GM19239 (cell line): ENCODE results near the gene RAB5IF.
A peak's percentile ranks its signal among the peaks of the same experiment; 100 is the strongest.
"Not testable (repeated sequence)": the region's sequence is repeated elsewhere in the genome, so short reads cannot be mapped to it uniquely, and the experiment has no call there.

ENCODE experiments used
- DNase-seq: peaks from one replicate; pipeline ENCODE4 v3.0.0; 2011; ENCODE audit warnings: low spot score; ENCODE audit not compliant: insufficient read length
- FAIRE-seq: peaks from 2 replicates; lab custom pipeline; 2011; peaks lifted over from hg19 to GRCh38; lab: Jason Lieb, UNC

Gene RAB5IF

GRCh38 chr20:36605399-36606157 is at the start of gene RAB5IF:
RAB5IF (plus strand) TSS chr20:36605779; CDS start chr20:36605952, 173 bp downstream.
- DNase-seq (peak; percentile 71), FAIRE-seq (peak; percentile 98)

- FAIRE-seq (no peak), DNase-seq (no peak)
Observed at GRCh38 chr20:36562724-36563123, 42.9 kb upstream of the RAB5IF start.

GRCh38 chr20:36563374-36563773 is 42.2 kb upstream of the RAB5IF start:
- FAIRE-seq = no peak
- DNase-seq = no peak

GRCh38 chr20:36564078-36564725 is 41.4 kb upstream of the RAB5IF start:
- FAIRE-seq, DNase-seq: not testable (repeated sequence)

GRCh38 chr20:36564726-36565121 is 40.9 kb upstream of the RAB5IF start:
- FAIRE-seq, DNase-seq: not testable (repeated sequence)

GRCh38 chr20:36565520-36565919 is 40.1 kb upstream of the RAB5IF start:
- no peak for FAIRE-seq
- no peak for DNase-seq

- FAIRE-seq = no peak
- no peak for DNase-seq
Observed at GRCh38 chr20:36569847-36570429, 35.6 kb upstream of the RAB5IF start.

- FAIRE-seq (peak; percentile 28), DNase-seq (no peak)
Observed at GRCh38 chr20:36571564-36572504, 33.7 kb upstream of the RAB5IF start.

GRCh38 chr20:36572701-36573102 is 32.9 kb upstream of the RAB5IF start:
- DNase-seq (peak; percentile 44), FAIRE-seq (no peak)

GRCh38 chr20:36573103-36573797 is 32.3 kb upstream of the RAB5IF start, which contains the start of gene TGIF2:
TGIF2 (plus strand) TSS chr20:36573597; CDS start chr20:36578775, 5,178 bp downstream.
- DNase-seq (peak; percentile 99), FAIRE-seq (peak; percentile 79)

GRCh38 chr20:36573798-36574365 is 31.7 kb upstream of the RAB5IF start:
- DNase-seq (peak; percentile 34), FAIRE-seq (no peak)

- FAIRE-seq = peak; percentile 71
Observed at GRCh38 chr20:36574366-36575135, 31.0 kb upstream of the RAB5IF start.

GRCh38 chr20:36576081-36576445 is 29.5 kb upstream of the RAB5IF start:
- DNase-seq (no peak), FAIRE-seq (no peak)

More at GRCh38 chr20:36574366-36575135, 31.0 kb upstream of the RAB5IF start:
- DNase-seq = peak; percentile 36

GRCh38 chr20:36578356-36579041 is 27.1 kb upstream of the RAB5IF start:
- FAIRE-seq (no peak), DNase-seq (no peak)

GRCh38 chr20:36579996-36580545 is 25.5 kb upstream of the RAB5IF start:
- no peak for FAIRE-seq
- DNase-seq = no peak

- DNase-seq = no peak
Observed at GRCh38 chr20:36582322-36582721, 23.3 kb upstream of the RAB5IF start.

GRCh38 chr20:36582821-36583220 is 22.8 kb upstream of the RAB5IF start:
- FAIRE-seq = no peak
- no peak for DNase-seq

More at GRCh38 chr20:36582322-36582721, 23.3 kb upstream of the RAB5IF start:
- no peak for FAIRE-seq
